ENCODE results near the gene HDAC4.

HDAC4 gene

GRCh38 chr2:239133945-239134570, 266.8 kb downstream of the HDAC4 start:
- H3K27me3 ChIP-seq (ENCODE audit: insufficient read depth, low read length): no peaks in the 10 kb centered on the region
- no peak overlapping the region for H2AFZ ChIP-seq (ENCODE audit: low read length)
- no peaks in the 10 kb centered on the region for H3K36me3 ChIP-seq (ENCODE audit: insufficient read depth, low read length)
- H3K4me2 ChIP-seq (ENCODE audit: low read length): no peak overlapping the region
- no peaks in the 10 kb centered on the region for H4K20me1 ChIP-seq (ENCODE audit: insufficient read depth, low read length)
- no peak overlapping the region for H3K9ac ChIP-seq (ENCODE audit: low read length)
- H3K4me3 ChIP-seq (ENCODE audit: low read depth, low read length, poor library complexity, severe bottlenecking): no peak overlapping the region
- TF ChIP-seq EZH2 (IDR thresholded peaks at IDR 0.05; ENCODE audit: borderline replicate concordance, low read length): no peak
- no peaks in the 10 kb centered on the region for H3K9me3 ChIP-seq (ENCODE audit: low read length)
- H3K4me1 ChIP-seq (ENCODE audit: insufficient read depth, low read length, severe bottlenecking): no peaks in the 10 kb centered on the region
- no peaks in the 10 kb centered on the region for H3K9me2 ChIP-seq (ENCODE audit: low read depth, low read length)
- no peak overlapping the region for H3K27ac ChIP-seq (ENCODE audit: low read depth, low read length, poor library complexity, severe bottlenecking)
- no peaks in the 10 kb centered on the region for H3F3A ChIP-seq (ENCODE audit: insufficient read depth, low read length)
- no peaks in the 10 kb centered on the region for H3K79me2 ChIP-seq (ENCODE audit: insufficient read depth, low read length)

- Histone ChIP-seq H3K79me2 (ENCODE audit: insufficient read depth, low read length) (no peaks in the 10 kb centered on the region), H3K4me3 (ENCODE audit: low read depth, low read length, poor library complexity, severe bottlenecking) (no peak overlapping the region), H3K36me3 (ENCODE audit: insufficient read depth, low read length) (no peaks in the 10 kb centered on the region), H3F3A (ENCODE audit: insufficient read depth, low read length) (no peaks in the 10 kb centered on the region), H3K4me2 (ENCODE audit: low read length) (no peak overlapping the region), H4K20me1 (ENCODE audit: insufficient read depth, low read length) (no peaks in the 10 kb centered on the region), H3K4me1 (ENCODE audit: insufficient read depth, low read length, severe bottlenecking) (no peaks in the 10 kb centered on the region), H2AFZ (ENCODE audit: low read length) (no peak overlapping the region), H3K27me3 (ENCODE audit: insufficient read depth, low read length) (no peaks in the 10 kb centered on the region), H3K9me2 (ENCODE audit: low read depth, low read length) (no peaks in the 10 kb centered on the region), H3K9ac (ENCODE audit: low read length) (no peak overlapping the region), H3K27ac (ENCODE audit: low read depth, low read length, poor library complexity, severe bottlenecking) (no peak overlapping the region), H3K9me3 (ENCODE audit: low read length) (no peaks in the 10 kb centered on the region)
- TF ChIP-seq EZH2 (IDR thresholded peaks at IDR 0.05; ENCODE audit: borderline replicate concordance, low read length) (no peak), CTCF (IDR thresholded peaks at IDR 0.05; ENCODE audit: low read length) (no peak)
Measured at GRCh38 chr2:239132786-239133185, 268.0 kb downstream of the HDAC4 start.

GRCh38 chr2:239132156-239132709, 268.6 kb downstream of the HDAC4 start:
- Histone ChIP-seq H3F3A (ENCODE audit: insufficient read depth, low read length) (no peaks in the 10 kb centered on the region), H3K9ac (ENCODE audit: low read length) (no peak overlapping the region), H2AFZ (ENCODE audit: low read length) (no peak overlapping the region), H3K4me3 (ENCODE audit: low read depth, low read length, poor library complexity, severe bottlenecking) (no peak overlapping the region), H3K4me1 (ENCODE audit: insufficient read depth, low read length, severe bottlenecking) (no peaks in the 10 kb centered on the region), H3K9me2 (ENCODE audit: low read depth, low read length) (no peaks in the 10 kb centered on the region), H3K27ac (ENCODE audit: low read depth, low read length, poor library complexity, severe bottlenecking) (no peak overlapping the region), H4K20me1 (ENCODE audit: insufficient read depth, low read length) (no peaks in the 10 kb centered on the region), H3K4me2 (ENCODE audit: low read length) (no peak overlapping the region), H3K27me3 (ENCODE audit: insufficient read depth, low read length) (no peaks in the 10 kb centered on the region), H3K79me2 (ENCODE audit: insufficient read depth, low read length) (no peaks in the 10 kb centered on the region), H3K36me3 (ENCODE audit: insufficient read depth, low read length) (no peaks in the 10 kb centered on the region), H3K9me3 (ENCODE audit: low read length) (no peaks in the 10 kb centered on the region)
- TF ChIP-seq EZH2 (IDR thresholded peaks at IDR 0.05; ENCODE audit: borderline replicate concordance, low read length) (no peak), CTCF (IDR thresholded peaks at IDR 0.05; ENCODE audit: low read length) (no peak)

- no peak overlapping the region for H3K9ac ChIP-seq (ENCODE audit: low read length)
- H3K9me2 ChIP-seq (ENCODE audit: low read depth, low read length): no peaks in the 10 kb centered on the region
- no peaks in the 10 kb centered on the region for H3K36me3 ChIP-seq (ENCODE audit: insufficient read depth, low read length)
- H3K4me1 ChIP-seq (ENCODE audit: insufficient read depth, low read length, severe bottlenecking): no peaks in the 10 kb centered on the region
- H3K79me2 ChIP-seq (ENCODE audit: insufficient read depth, low read length): no peaks in the 10 kb centered on the region
- no peaks in the 10 kb centered on the region for H3K9me3 ChIP-seq (ENCODE audit: low read length)
- no peak overlapping the region for H3K4me3 ChIP-seq (ENCODE audit: low read depth, low read length, poor library complexity, severe bottlenecking)
- H4K20me1 ChIP-seq (ENCODE audit: insufficient read depth, low read length): no peaks in the 10 kb centered on the region
- H3K27me3 ChIP-seq (ENCODE audit: insufficient read depth, low read length): no peaks in the 10 kb centered on the region
- no peak overlapping the region for H3K27ac ChIP-seq (ENCODE audit: low read depth, low read length, poor library complexity, severe bottlenecking)
- TF ChIP-seq EZH2 (IDR thresholded peaks at IDR 0.05; ENCODE audit: borderline replicate concordance, low read length): no peak
- no peak for TF ChIP-seq CTCF (IDR thresholded peaks at IDR 0.05; ENCODE audit: low read length)
- no peak overlapping the region for H2AFZ ChIP-seq (ENCODE audit: low read length)
- H3K4me2 ChIP-seq (ENCODE audit: low read length): no peak overlapping the region
- no peaks in the 10 kb centered on the region for H3F3A ChIP-seq (ENCODE audit: insufficient read depth, low read length)
Measured at GRCh38 chr2:239131521-239131920, 269.3 kb downstream of the HDAC4 start.
